ENCODE measurements around the gene SCG3.
A peak's percentile ranks its signal among the peaks of the same experiment; 100 is the strongest.

Gene SCG3

DNA sequence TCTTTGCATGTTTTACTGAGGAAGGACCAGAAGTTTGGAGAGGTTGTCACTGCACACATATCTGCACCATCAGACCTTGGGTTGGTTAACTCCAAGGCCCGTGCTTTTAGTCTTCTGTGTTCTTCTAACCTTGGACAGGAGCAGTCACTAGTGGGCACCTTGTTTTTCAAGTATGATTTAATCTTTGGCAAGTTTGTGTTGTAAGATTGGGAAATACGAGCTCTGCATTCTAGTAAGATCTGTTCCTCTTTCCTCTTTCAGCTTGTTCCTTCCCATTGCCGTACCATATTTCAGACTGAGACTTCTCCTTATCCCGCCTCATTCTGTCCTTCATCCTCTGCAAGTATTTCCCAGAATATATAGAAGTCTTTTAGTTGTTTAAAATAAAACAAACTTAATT lies 75.2 kb downstream of the SCG3 start:
- peaks cover 4% of the 10 kb centered on the region; the same call in 1 of the 2 replicates for H3K9me3 ChIP-seq
- TF ChIP-seq Cebpa-rat (IDR thresholded peaks at IDR 0.05): no peak
- H3K9ac ChIP-seq: no peak overlapping the region
- no peak overlapping the region for H3K27ac ChIP-seq
- peak overlapping the region; percentile 56; the same call in 1 of the 2 replicates for H3K4me2 ChIP-seq
- H3K36me3 ChIP-seq: peaks cover 7% of the 10 kb centered on the region; the same call in 1 of the 2 replicates
- H3K4me1 ChIP-seq: peaks cover 41% of the 10 kb centered on the region
- no peak overlapping the region for H3K4me3 ChIP-seq
- H4K20me1 ChIP-seq: peaks cover 7% of the 10 kb centered on the region; the same call in 1 of the 2 replicates
- no peaks in the 10 kb centered on the region for H3K27me3 ChIP-seq

DNA sequence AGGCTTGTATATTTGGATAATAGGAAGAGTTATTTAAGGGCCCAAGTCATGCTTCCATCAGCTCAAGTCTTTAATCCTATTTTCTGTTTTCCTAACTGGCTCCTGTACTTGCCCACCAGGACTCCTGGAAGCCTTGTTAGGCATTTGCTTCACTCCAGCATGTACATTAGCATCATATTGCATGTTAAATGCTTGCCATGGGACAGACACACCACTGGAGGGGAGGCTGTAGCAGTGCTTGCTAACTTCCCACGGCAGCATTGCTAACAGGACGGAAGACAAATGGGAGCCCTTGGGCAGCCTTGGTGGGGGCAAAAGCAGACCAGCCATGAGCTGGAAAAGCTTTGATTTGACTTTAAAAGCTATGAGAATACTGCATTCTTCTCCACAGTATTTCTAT lies 76.1 kb downstream of the SCG3 start:
- Histone ChIP-seq H3K4me1 (peaks cover 36% of the 10 kb centered on the region), H3K4me3 (no peak overlapping the region), H3K27me3 (no peaks in the 10 kb centered on the region), H3K9me3 (peaks cover 4% of the 10 kb centered on the region; the same call in 1 of the 2 replicates), H3K9ac (no peak overlapping the region), H3K4me2 (no peak overlapping the region), H4K20me1 (peaks cover 5% of the 10 kb centered on the region; the same call in 1 of the 2 replicates), H3K36me3 (peaks cover 7% of the 10 kb centered on the region; the same call in 1 of the 2 replicates), H3K27ac (no peak overlapping the region)
- TF ChIP-seq Cebpa-rat (IDR thresholded peaks at IDR 0.05): no peak

DNA sequence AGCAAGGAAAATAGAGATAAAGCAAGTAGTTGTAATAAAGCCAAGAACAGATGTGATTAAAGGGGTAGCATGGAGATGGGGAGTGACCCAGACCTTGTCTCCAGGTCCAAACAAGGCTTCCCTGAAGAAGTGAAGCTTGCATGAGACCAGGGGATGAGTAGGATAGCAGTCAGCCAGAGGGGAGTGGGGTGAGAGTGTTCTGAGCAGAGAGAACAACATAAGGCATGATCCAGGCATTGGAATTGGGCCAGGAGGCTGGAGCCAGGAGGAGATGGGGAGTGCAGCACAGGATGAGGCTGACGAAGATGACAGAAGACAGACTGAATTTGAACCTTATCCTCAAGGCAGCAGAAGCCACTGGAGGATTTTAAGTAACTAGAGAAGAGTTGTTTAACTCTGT lies 77.3 kb downstream of the SCG3 start:
- H3K9ac ChIP-seq: no peak overlapping the region
- H3K4me3 ChIP-seq: no peak overlapping the region
- peaks cover 4% of the 10 kb centered on the region; the same call in 1 of the 2 replicates for H3K9me3 ChIP-seq
- H3K4me2 ChIP-seq: no peak overlapping the region
- H3K36me3 ChIP-seq: peaks cover 7% of the 10 kb centered on the region; the same call in 1 of the 2 replicates
- H3K27me3 ChIP-seq: no peaks in the 10 kb centered on the region
- no peak for TF ChIP-seq Cebpa-rat (IDR thresholded peaks at IDR 0.05)
- peaks cover 28% of the 10 kb centered on the region for H3K4me1 ChIP-seq
- H3K27ac ChIP-seq: no peak overlapping the region
- no peaks in the 10 kb centered on the region for H4K20me1 ChIP-seq

- Histone ChIP-seq H3K4me3 (no peak overlapping the region), H3K9ac (no peak overlapping the region), H3K36me3 (peaks cover 7% of the 10 kb centered on the region; the same call in 1 of the 2 replicates), H3K27ac (no peak overlapping the region), H3K27me3 (no peaks in the 10 kb centered on the region), H4K20me1 (no peaks in the 10 kb centered on the region), H3K4me1 (peaks cover 19% of the 10 kb centered on the region), H3K4me2 (no peak overlapping the region), H3K9me3 (peaks cover 4% of the 10 kb centered on the region; the same call in 1 of the 2 replicates)
- TF ChIP-seq Cebpa-rat (IDR thresholded peaks at IDR 0.05): no peak
These were observed 78.3 kb downstream of the SCG3 start for GRCh38 chr15:51759557-51760070.

GRCh38 chr15:51760805-51761204 lies 79.5 kb downstream of the SCG3 start:
- TF ChIP-seq Cebpa-rat (IDR thresholded peaks at IDR 0.05): no peak
- H4K20me1 ChIP-seq: no peaks in the 10 kb centered on the region
- peaks cover 7% of the 10 kb centered on the region; the same call in 1 of the 2 replicates for H3K36me3 ChIP-seq
- H3K9ac ChIP-seq: no peak overlapping the region
- H3K4me3 ChIP-seq: no peak overlapping the region
- H3K4me1 ChIP-seq: peaks cover 9% of the 10 kb centered on the region
- no peaks in the 10 kb centered on the region for H3K27me3 ChIP-seq
- H3K4me2 ChIP-seq: no peak overlapping the region
- no peak overlapping the region for H3K27ac ChIP-seq
- H3K9me3 ChIP-seq: peaks cover 4% of the 10 kb centered on the region; the same call in 1 of the 2 replicates

DNA sequence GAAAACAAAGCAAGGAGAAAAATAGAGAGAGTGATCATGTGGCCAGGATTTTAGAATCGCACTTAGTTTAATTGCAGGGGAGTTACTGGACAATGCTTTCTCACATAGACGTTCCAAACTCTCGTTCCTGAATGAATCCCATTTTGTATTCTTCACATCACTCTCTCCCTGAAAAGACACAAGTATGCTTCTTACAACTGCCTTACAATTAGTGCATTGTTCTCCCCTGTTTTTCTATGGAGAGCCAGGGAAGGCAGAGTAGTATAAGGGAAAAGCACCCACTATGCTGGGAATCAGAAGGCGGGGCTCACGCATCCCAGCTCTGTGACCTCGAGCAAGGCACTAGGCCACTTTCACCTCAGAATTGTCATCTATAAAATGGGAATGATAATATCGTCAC lies 84.4 kb downstream of the SCG3 start:
- TF ChIP-seq Cebpa-rat (IDR thresholded peaks at IDR 0.05): no peak

DNA sequence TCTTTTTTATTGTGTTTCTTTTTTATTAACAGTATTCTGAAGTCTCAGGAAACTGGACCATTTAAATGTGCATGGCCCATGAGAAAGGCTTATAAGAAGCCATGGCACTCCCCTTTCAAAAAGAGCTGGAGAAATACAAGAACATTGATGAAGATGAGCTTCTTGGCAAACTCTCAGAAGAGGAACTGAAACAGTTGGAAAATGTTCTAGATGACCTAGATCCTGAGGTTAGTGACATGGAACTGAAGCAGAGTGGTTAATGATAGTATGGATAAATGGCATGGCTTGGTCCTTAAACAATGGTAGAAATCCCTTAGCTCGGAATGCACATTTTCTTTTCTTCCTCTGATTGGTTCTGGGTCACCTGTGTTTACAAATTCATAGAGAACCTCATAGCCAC lies 85.0 kb downstream of the SCG3 start:
- Histone ChIP-seq H3K27ac (no peak overlapping the region), H3K4me3 (no peak overlapping the region), H3K36me3 (peaks cover 29% of the 10 kb centered on the region), H3K4me2 (peak overlapping the region; percentile 35), H3K27me3 (no peaks in the 10 kb centered on the region), H4K20me1 (no peaks in the 10 kb centered on the region), H3K9ac (no peak overlapping the region), H3K4me1 (peaks cover 21% of the 10 kb centered on the region), H3K9me3 (no peaks in the 10 kb centered on the region)
- no peak for TF ChIP-seq Cebpa-rat (IDR thresholded peaks at IDR 0.05)

More for the DNA sequence above, 84.4 kb downstream of the SCG3 start:
- peaks cover 29% of the 10 kb centered on the region for H3K36me3 ChIP-seq
- H3K4me2 ChIP-seq: peak overlapping the region; percentile 35; the same call in 1 of the 2 replicates
- no peak overlapping the region for H3K27ac ChIP-seq
- H3K27me3 ChIP-seq: no peaks in the 10 kb centered on the region
- H3K9me3 ChIP-seq: no peaks in the 10 kb centered on the region
- H3K9ac ChIP-seq: no peak overlapping the region
- peaks cover 21% of the 10 kb centered on the region for H3K4me1 ChIP-seq
- H3K4me3 ChIP-seq: no peak overlapping the region
- no peaks in the 10 kb centered on the region for H4K20me1 ChIP-seq

DNA sequence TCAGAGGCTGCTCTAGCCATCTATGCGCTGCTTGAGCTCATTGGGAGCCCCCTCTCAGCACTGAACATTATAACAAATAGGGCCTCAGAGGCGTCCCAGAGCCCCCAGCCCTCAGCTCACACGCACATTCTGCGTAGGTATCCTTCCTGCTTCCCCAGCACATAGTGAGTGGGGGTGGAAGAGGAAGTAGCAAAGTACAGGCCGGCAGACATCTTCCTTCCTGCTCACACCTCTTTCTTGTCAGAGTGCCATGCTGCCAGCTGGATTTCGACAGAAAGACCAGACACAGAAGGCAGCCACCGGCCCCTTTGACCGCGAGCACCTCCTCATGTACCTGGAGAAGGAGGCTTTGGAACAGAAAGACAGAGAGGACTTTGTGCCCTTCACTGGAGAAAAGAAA lies 86.7 kb downstream of the SCG3 start:
- Histone ChIP-seq H3K9ac (no peak overlapping the region), H3K4me2 (peak overlapping the region; percentile 53), H3K27ac (peak overlapping the region; percentile 39; the same call in 1 of the 2 replicates), H3K4me3 (no peak overlapping the region), H4K20me1 (no peaks in the 10 kb centered on the region), H3K9me3 (no peaks in the 10 kb centered on the region), H3K4me1 (peaks cover 21% of the 10 kb centered on the region), H3K27me3 (no peaks in the 10 kb centered on the region), H3K36me3 (peaks cover 41% of the 10 kb centered on the region)
- no peak for TF ChIP-seq Cebpa-rat (IDR thresholded peaks at IDR 0.05)

Measured in BLaER1 (cell line).